ENCODE data around the gene PEAK3. TPM values are rescaled to one million over a fixed set of nuclear protein-coding genes. Genes with fewer than 3 reads are reported as not detected.

PEAK3 gene
- total RNA-seq, 4 donors from 2014 or later = 0.16 to 1.3 (median 0.27) TPM; not detected in 1

GRCh38 chr19:2320939-2321338, 39.0 kb upstream of the PEAK3 start:
- no peak for TF ChIP-seq EP300 (IDR thresholded peaks at IDR 0.05)
- TF ChIP-seq POLR2AphosphoS5 (IDR thresholded peaks at IDR 0.05) = no peak
- TF ChIP-seq CTCF (IDR thresholded peaks at IDR 0.05) = no peak
- no peak for TF ChIP-seq POLR2A (IDR thresholded peaks at IDR 0.05)
- peaks cover 0 to 51% of the 10 kb centered on the region in 2 donors for H3K36me3 ChIP-seq
- no peaks in the 10 kb centered on the region for H3K27me3 ChIP-seq
- 40% methylated on average over 1 of the region's 12 CpGs; no CpG with 5 or more reads in 1 of the 2 donors for WGBS, 2 donors (ENCODE audit: low coverage in 1 of 2)
- no peak overlapping the region for H3K4me3 ChIP-seq
- H3K4me1 ChIP-seq = peaks cover 0 to 13% (median 0%) of the 10 kb centered on the region in 3 donors
- no peak for ATAC-seq
- peaks cover 0 to 1% (median 0%) of the 10 kb centered on the region in 3 donors for H3K9me3 ChIP-seq
- no peak overlapping the region for H3K27ac ChIP-seq

GRCh38 chr19:2320049-2320448, 38.1 kb upstream of the PEAK3 start:
- Histone ChIP-seq H3K27me3 (no peaks in the 10 kb centered on the region), H3K36me3 (peaks cover 0 to 42% of the 10 kb centered on the region in 2 donors), H3K27ac (no peak overlapping the region), H3K4me1 (peaks cover 0 to 6% (median 0%) of the 10 kb centered on the region in 3 donors), H3K9me3 (peaks cover 0 to 10% (median 0%) of the 10 kb centered on the region in 3 donors), H3K4me3 (no peak overlapping the region)
- no peak for TF ChIP-seq POLR2A (IDR thresholded peaks at IDR 0.05)
- TF ChIP-seq CTCF (IDR thresholded peaks at IDR 0.05) = no peak
- TF ChIP-seq EP300 (IDR thresholded peaks at IDR 0.05) = no peak
- TF ChIP-seq POLR2AphosphoS5 (IDR thresholded peaks at IDR 0.05) = no peak
- no peak for ATAC-seq
- WGBS, 2 donors (ENCODE audit: low coverage in 1 of 2) = 66 to 67% methylated on average over 4 to 6 of the region's 12 CpGs

GRCh38 chr19:2319551-2319950, 37.6 kb upstream of the PEAK3 start:
- whole genome bisulfite sequencing, 2 donors (ENCODE audit: low coverage in 1 of 2) = no CpG with 5 or more reads among the region's 20 CpGs
- peaks cover 0 to 6% (median 0%) of the 10 kb centered on the region in 3 donors for H3K4me1 ChIP-seq
- no peaks in the 10 kb centered on the region for H3K27me3 ChIP-seq
- TF ChIP-seq CTCF (IDR thresholded peaks at IDR 0.05) = no peak
- TF ChIP-seq POLR2AphosphoS5 (IDR thresholded peaks at IDR 0.05) = no peak
- no peak for TF ChIP-seq EP300 (IDR thresholded peaks at IDR 0.05)
- TF ChIP-seq POLR2A (IDR thresholded peaks at IDR 0.05) = no peak
- H3K27ac ChIP-seq = no peak overlapping the region
- H3K9me3 ChIP-seq = peaks cover 0 to 15% (median 0%) of the 10 kb centered on the region in 3 donors
- no peak for ATAC-seq
- no peak overlapping the region for H3K4me3 ChIP-seq
- H3K36me3 ChIP-seq = peaks cover 0 to 37% of the 10 kb centered on the region in 2 donors

GRCh38 chr19:2318923-2319322, 36.9 kb upstream of the PEAK3 start:
- H3K27me3 ChIP-seq = peaks cover 2% of the 10 kb centered on the region
- H3K27ac ChIP-seq = no peak overlapping the region
- ATAC-seq = no peak
- H3K9me3 ChIP-seq = peaks cover 0 to 18% (median 0%) of the 10 kb centered on the region in 3 donors
- TF ChIP-seq CTCF (IDR thresholded peaks at IDR 0.05) = no peak
- TF ChIP-seq POLR2AphosphoS5 (IDR thresholded peaks at IDR 0.05) = no peak
- TF ChIP-seq POLR2A (IDR thresholded peaks at IDR 0.05) = no peak
- peaks cover 0 to 6% (median 0%) of the 10 kb centered on the region in 3 donors for H3K4me1 ChIP-seq
- 92 to 94% methylated on average over 3 to 4 of the region's 6 CpGs for WGBS, 2 donors (ENCODE audit: low coverage in 1 of 2)
- no peak overlapping the region for H3K4me3 ChIP-seq
- peaks cover 0 to 31% of the 10 kb centered on the region in 2 donors for H3K36me3 ChIP-seq

GRCh38 chr19:2317756-2318155, 35.8 kb upstream of the PEAK3 start:
- Histone ChIP-seq H3K9me3 (peaks cover 0 to 18% (median 0%) of the 10 kb centered on the region in 3 donors), H3K27ac (no peak overlapping the region), H3K4me1 (peaks cover 0 to 6% (median 0%) of the 10 kb centered on the region in 3 donors), H3K27me3 (peaks cover 14% of the 10 kb centered on the region), H3K36me3 (peaks cover 0 to 19% of the 10 kb centered on the region in 2 donors), H3K4me3 (no peak overlapping the region)
- WGBS, 2 donors (ENCODE audit: low coverage in 1 of 2) = 81 to 83% methylated on average over 8 to 11 of the region's 25 CpGs
- TF ChIP-seq CTCF (IDR thresholded peaks at IDR 0.05) (no peak), POLR2A (IDR thresholded peaks at IDR 0.05) (no peak), EP300 (IDR thresholded peaks at IDR 0.05) (no peak), POLR2AphosphoS5 (IDR thresholded peaks at IDR 0.05) (no peak)
- no peak for ATAC-seq
